GM18505 (cell line): Measurements from ENCODE around the gene DAB1.

ENCODE experiments used
- ATAC-seq: cut with Tn5 transposase; IDR thresholded peaks from one replicate; pipeline ENCODE4 v1.9.1; 2021; ENCODE audit not compliant: unreplicated experiment
- POLR2A ChIP-seq: IDR thresholded peaks from 4 replicates; pipeline ENCODE4 v1.6.1; 2011; ENCODE audit warnings: borderline replicate concordance; ENCODE audit not compliant: insufficient read depth, insufficient read length; ENCODE audit errors: extremely low read depth

The DAB1 gene

DNA sequence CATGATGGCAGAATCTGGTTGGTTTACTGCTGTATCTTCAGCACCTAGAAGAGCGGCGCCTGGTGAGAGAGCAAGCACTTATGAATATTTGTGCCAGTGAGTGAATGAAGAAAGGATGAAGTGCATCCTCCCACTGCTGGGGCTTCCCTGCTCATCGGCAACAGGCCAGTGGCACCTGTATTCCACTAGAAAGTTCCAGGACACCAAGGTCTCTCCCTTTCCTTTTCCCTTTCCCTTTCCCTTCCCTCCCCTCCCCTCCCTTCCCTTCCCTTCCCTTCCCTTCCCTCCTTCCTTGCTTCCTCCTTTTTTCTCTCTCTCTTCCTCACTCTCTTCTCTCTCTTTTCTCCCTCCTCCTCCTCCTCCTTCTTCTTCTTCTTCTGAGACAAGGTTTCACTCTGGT is 86.2 kb downstream of the DAB1 start:
- ATAC-seq = no peak
- TF ChIP-seq POLR2A = no peak

DNA sequence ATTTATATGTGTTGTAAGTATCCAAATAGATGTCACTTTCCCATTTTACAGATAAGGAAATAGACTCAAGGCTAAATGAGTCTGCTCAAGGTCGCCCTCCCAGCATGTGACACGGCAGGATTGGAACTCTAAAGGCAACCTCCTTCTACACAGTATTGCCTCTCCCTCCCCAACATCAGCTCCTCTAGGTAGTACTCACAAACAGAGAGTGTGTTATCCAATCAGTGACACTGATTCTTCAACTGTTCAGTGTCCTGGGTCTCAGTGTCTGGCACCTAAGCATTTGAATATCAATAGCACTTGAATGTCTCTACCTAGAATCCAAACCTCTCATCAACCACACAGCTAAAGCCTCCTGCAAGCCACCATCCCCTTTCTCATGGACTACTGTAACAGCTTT is 87.1 kb downstream of the DAB1 start:
- no peak for ATAC-seq
- TF ChIP-seq POLR2A = no peak

DNA sequence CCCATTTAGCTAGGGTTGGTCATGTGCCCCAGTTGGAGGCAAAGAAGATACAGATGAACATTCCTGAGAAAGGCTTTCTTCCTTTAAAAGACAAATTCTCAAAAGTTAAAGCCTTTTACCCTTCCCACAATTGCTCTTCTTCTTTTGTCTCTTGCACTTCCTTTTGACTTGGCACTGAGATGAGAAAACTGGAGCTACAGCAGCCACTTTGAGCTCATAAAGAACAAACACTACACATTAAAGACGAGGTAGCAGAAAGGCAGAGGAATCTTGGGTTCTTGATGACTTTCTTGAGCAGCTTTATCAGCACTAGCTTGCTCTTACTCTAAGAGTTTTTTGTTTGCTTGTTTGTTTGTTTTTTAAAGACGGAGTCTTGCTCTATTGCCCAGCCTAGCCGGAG is 92.2 kb downstream of the DAB1 start:
- no peak for TF ChIP-seq POLR2A
- no peak for ATAC-seq

DNA sequence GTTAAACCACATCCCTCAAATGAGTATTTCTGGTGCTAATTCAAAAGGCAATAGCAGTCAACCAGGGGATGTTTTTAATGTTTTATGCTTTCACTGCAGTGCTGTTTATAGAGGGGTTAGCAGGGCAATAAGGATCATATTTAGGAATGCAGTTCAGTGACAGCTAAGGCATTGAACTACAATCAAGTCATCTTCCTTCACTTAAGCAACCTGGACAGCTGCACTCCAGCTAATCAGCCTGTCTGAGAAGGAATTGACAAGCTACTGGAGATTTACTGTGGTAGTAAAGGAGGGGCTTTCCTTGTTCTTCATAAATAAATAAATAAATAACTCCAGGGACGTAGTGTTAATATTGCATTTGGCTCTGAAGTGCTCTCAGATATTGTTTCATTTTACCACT is 93.9 kb downstream of the DAB1 start:
- no peak for TF ChIP-seq POLR2A
- ATAC-seq = no peak

DNA sequence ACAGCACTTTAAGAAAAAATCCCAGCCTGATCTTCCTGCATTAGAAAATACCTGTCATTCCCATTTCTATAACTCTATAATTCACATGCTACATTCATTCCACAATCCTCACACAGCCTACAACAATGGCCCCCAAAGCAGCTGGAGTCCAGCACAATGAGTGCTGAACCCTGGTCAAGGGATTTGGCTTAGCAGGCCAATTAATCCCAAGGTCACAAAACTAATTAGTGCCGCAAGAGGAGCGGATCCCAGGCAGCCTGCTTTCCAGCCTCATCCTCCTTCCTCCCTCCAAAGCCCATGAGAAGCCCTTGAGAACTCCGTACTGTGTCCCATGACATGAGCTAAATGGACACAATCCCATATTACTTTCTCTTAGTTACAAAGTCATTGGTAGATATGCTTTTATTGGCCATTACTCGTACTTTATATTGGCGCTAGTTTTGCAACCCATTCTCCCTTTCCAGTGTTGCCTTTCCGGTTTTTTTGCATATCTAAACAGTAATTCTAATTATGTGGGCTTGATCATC is 94.8 kb downstream of the DAB1 start:
- no peak for TF ChIP-seq POLR2A
- ATAC-seq = no peak

DNA sequence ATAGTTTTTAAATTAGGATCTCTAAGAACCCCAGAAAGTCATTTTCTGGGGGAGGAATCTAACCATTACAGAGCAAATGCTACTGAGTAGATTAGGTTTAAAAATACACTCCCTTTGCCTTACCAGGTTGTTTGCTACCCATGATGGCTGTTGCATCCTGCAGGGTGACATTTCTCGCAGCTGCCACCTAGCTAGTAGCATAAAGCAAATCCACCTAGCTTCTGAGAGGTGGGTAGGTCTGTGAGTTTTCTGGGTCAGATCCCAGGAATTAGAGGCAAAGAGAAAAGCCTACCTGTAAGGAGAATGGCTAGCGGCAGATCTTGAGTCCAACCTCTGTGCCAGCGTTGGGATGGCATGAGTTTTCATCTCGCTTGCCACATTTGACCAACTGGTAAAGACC is 95.9 kb downstream of the DAB1 start:
- no peak for TF ChIP-seq POLR2A
- no peak for ATAC-seq

DNA sequence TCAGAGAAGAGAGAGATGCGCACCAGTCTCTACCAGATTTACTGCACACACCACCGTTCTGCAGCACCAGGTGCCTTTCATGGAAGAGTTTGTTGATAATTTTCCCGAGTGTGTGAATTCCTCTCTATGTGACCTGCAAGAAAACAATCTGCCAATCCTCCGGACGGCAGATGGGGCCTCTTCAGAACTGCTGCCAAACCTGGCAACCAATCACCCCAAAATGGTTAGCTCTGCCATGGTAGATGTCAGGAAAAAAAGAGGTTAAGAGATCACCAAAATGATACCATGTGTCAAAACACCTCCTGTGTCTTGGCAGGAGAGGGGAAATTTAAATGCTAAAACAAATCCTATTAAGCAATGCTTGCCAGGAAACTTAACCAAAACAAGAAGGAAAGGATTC is 96.5 kb downstream of the DAB1 start:
- no peak for TF ChIP-seq POLR2A

DNA sequence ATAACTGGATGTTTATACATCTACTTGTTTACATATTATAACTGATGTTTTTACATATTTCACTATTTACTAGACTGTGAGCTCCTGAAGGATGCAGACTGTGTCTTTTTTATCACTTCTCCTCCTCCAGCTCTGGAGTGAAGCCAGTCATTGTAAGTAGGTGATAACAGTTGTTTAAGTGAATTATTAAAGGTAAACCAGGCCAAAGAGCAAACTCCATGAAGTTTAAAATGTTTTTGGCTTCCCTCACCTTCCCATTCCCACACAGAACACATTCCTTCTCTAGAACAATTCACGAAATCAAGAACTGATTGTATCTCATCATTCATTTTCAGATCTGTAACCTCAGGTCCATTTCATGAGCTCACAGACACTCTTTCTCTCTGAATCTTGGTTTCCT is 98.3 kb downstream of the DAB1 start:
- no peak for TF ChIP-seq POLR2A
- no peak for ATAC-seq

More for the DNA sequence above, 96.5 kb downstream of the DAB1 start:
- ATAC-seq = no peak

DNA sequence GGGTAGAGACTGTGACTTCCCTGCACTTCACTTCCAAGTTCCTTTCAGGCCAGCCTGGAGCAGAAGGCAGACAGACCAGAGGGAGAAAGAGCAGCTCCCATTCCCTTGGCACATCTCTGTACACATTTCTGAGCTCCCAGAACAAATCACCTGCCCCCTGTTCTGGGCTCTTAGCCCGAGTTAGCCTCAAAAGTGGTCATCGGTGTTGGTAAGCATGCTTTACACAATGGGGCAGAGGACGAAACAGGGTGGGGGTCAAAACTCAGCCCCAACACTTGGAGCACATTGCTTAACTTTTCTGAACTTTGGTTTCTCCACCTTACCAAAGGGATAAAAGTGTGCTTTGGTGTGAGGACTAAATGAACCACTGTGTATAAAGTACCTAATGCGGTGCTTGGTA is 98.7 kb downstream of the DAB1 start:
- ATAC-seq = no peak
- no peak for TF ChIP-seq POLR2A

DNA sequence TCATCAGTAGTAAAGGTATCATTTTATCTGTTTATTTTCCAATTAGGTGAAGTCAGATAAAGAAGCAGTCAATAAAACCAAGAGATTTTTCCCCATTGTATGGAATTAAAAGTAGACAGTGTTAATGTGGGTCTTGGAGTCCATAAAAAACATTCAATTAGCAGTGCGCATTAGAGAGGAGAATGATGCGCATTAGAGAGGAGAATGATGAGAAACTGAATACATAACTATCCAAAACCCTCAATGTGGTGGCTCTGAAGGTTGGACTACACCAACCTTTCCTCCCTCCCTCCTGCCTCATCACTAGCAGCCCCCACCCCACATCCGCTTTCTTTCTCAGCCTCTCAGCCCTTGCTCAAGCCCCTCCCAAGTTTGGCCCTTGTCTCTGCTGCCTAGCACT is 99.5 kb downstream of the DAB1 start:
- ATAC-seq = no peak
- no peak for TF ChIP-seq POLR2A

DNA sequence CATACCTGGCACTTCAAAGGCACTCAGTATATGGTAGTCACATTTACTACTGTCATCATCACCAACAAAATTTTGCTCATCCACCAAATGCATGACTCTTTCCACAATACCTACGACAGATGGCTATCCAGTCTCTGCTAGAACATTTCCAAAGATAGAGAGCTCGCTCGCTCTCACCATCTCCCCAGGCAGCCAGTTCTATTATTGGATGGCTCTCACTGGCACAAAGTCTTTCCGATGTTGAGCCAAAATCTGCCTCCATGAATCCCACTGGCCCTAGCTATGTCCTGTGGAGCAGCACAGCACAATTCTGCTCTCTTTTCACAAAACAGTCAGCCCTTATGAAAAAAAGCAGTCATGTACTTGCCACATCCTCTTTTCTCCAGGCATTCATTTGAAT is 102.1 kb downstream of the DAB1 start:
- ATAC-seq = no peak
- no peak for TF ChIP-seq POLR2A

DNA sequence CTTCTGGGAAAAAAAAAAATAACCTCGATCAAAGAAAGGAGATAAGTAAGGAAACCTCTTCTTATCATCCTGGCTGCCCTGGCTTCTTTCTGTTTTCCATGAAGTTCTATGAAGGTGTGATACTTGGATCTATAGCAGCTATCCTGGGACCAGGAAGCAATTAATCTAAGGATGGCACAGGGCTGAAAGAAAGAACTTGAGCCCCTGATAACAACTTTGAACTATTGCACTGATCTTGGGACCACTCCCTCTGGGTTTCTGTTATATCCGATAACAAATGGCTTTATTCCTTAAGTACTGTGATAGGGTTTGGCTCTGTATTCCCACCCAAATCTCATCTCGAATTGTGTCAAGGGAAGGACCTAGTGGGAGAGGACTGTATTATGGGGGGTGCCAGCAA is 104.1 kb downstream of the DAB1 start:
- ATAC-seq = no peak
- TF ChIP-seq POLR2A = no peak

DNA sequence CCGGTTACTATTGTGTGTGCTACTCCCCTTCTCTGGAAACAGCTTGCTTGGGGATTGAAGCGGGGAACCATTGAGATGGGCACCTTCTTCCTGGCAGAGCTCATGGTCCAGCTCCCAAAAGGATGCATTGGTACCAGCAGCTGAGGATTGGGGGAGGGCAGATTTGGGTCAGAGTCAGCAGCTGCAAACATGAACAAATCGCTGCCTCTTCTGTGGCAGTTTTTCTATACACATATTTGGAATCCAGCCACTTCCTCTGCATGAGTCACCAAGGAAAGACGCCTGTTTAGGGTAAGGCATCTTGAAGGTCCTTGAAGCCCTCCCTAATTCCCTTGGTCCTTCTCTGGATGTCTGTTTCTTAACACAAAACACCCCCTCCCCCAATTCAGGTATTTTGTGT is 104.7 kb downstream of the DAB1 start:
- TF ChIP-seq POLR2A = no peak
- no peak for ATAC-seq

DNA sequence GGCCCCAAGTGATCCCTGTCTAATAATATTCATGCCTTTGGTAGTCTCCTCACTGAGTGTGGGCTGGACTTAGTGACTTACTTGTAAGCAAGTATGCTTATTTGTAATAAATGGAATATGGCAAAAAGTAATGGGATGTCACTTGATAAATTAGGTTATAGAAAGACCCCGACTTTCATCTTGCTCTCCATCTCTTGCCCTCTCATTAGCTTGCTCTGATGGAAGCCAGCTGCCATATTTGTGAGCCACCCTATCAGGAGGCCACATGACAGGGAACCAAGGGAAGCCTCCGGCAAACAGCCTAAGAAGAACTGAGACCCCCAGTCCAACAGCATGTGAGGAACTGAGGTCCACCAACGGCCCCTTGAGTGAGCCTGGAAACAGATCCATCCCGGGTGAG is 107.0 kb downstream of the DAB1 start:
- TF ChIP-seq POLR2A = no peak
- no peak for ATAC-seq

DNA sequence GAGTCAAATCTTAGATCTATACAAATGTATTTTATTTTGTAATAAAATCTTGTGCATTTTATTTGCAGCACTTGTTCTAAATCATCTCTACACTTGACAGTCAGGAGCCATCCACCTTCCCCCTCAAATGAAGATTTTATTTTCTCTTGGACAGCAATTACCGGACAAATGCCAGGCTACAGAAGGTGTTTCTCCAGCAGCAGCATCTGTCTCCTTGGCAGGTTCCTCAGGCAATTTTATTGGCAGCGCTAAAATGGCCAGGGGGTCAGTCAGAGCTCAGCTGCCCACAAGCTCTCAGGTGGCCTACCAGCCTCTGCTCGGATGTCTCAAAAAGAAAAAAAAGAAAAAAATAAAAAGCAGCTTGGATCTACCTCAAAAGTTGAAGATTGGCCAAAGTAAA is 107.6 kb downstream of the DAB1 start:
- no peak for TF ChIP-seq POLR2A
- no peak for ATAC-seq

DNA sequence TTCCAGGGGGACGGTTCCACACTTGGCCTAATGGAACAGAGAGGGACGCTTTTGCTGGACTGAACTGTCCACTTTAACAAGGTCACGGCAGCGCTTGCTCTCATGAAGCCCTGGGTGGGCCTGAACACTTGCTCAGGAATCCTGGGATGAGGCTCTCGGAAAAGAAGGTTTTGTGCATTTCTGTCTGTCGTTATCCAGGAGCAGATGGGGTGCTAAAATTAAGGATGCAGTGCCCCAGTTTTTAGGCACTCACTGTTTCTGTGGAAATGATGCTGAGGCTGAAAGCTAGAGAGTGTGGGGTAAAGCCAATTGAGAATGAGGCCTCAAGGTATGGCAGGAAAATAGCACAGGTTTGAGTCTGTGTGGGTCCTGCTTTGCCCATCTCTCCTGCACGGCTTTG is 111.0 kb downstream of the DAB1 start:
- no peak for ATAC-seq
- no peak for TF ChIP-seq POLR2A

DNA sequence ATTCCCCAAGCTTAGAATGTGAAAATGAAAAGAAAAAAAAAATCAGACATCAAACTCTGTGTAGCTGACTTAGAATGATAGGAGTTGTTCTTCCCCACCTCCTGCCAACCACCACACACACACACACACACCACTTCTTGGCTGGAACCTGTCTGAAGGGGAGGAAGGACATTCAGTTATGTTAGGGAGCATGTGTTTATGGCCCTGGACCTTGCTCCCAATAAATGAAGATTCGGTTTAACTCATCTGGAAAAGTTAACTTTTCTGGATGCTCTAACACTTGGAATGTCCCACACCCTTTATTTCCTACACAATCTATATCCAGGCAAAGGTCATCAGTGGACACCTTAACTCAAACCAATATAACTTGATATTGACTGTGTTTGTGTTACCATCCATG is 112.4 kb downstream of the DAB1 start:
- TF ChIP-seq POLR2A = no peak
- ATAC-seq = no peak

DNA sequence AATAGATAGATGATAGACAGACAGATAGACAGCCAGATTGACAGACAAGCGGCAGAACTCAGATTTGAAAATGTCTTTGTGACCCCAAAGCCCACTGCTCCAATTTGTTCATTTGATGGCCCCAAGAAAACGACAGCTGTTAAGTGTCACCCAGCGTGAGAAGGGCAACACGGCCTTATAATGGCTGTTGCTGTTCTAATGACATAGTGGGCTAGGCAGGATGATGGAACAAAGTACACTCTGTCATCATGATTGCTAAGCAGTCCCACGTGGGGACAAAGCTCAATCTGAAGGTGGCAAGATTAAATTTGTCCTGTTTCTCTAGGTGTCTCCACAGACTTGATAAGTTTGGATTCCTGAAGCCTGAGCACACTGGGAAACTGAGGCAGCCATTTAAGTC is 112.9 kb downstream of the DAB1 start:
- ATAC-seq = no peak
- TF ChIP-seq POLR2A = no peak
